ENCODE data around the gene CALHM2. TPM values are rescaled to one million over a fixed set of nuclear protein-coding genes. Genes with fewer than 3 reads are reported as not detected.

The CALHM2 gene
- total RNA-seq, 1 donor from 2014 or later, result 1.9 TPM

DNA sequence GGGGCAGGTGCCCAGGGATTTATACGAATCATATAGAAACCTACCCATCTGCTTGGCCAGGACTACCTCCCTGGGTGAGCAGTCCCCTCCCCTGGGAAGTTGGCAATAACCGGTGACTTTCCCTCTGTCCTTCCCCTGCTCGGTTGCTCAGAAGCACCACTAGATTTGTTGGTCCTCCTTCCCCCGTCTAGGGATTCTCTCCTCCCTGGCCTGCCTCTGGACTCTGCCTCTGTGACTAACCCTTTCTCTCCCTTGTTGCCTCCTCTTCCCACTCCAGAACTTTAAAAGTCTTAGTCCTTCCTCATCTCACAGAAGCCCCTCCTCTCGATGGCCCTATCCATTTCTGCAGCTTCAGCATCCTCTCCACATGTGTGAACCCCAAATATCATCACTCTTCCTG is 17.0 kb upstream of the CALHM2 start:
- H3K27me3 Mint-ChIP-seq (ENCODE audit: unreplicated experiment), result no peaks in the 10 kb centered on the region
- no peaks in the 10 kb centered on the region for H3K36me3 Mint-ChIP-seq (ENCODE audit: unreplicated experiment)
- peaks cover 20% of the 10 kb centered on the region for H3K4me1 Mint-ChIP-seq (ENCODE audit: unreplicated experiment)
- H3K27ac Mint-ChIP-seq (ENCODE audit: unreplicated experiment), result no peak overlapping the region
- H3K9me3 Mint-ChIP-seq (ENCODE audit: unreplicated experiment), result no peaks in the 10 kb centered on the region
- TF ChIP-seq, protein P1, sequence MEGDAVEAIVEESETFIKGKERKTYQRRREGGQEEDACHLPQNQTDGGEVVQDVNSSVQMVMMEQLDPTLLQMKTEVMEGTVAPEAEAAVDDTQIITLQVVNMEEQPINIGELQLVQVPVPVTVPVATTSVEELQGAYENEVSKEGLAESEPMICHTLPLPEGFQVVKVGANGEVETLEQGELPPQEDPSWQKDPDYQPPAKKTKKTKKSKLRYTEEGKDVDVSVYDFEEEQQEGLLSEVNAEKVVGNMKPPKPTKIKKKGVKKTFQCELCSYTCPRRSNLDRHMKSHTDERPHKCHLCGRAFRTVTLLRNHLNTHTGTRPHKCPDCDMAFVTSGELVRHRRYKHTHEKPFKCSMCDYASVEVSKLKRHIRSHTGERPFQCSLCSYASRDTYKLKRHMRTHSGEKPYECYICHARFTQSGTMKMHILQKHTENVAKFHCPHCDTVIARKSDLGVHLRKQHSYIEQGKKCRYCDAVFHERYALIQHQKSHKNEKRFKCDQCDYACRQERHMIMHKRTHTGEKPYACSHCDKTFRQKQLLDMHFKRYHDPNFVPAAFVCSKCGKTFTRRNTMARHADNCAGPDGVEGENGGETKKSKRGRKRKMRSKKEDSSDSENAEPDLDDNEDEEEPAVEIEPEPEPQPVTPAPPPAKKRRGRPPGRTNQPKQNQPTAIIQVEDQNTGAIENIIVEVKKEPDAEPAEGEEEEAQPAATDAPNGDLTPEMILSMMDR (IDR thresholded peaks at IDR 0.05), result no peak
- H3K4me3 Mint-ChIP-seq (ENCODE audit: unreplicated experiment), result no peak overlapping the region
- no peak for DNase-seq (ENCODE audit: extremely low spot score, unreplicated experiment)

DNA sequence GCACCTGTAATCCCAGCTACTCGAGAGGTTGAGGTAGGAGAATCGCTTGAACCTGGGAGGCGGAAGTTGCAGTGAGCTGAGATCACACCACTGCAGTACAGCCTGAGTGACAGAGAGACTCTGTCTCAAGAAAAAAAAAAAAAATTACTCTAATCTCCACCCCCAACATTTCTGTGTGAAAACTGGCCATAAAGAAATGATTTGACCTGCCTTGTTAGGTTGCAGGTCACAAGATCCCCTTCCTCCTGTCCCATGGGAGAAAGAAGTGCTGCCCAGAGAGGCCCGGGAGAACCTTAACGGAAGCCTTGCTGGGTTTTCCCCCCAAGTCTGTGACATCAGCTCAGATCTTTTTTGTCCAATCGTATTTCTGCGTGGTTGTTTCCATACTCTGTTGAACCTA is 15.2 kb upstream of the CALHM2 start:
- Mint-ChIP-seq H3K9me3 (ENCODE audit: unreplicated experiment) (no peaks in the 10 kb centered on the region), H3K36me3 (ENCODE audit: unreplicated experiment) (no peaks in the 10 kb centered on the region), H3K4me3 (ENCODE audit: unreplicated experiment) (no peak overlapping the region), H3K27me3 (ENCODE audit: unreplicated experiment) (no peaks in the 10 kb centered on the region), H3K27ac (ENCODE audit: unreplicated experiment) (no peak overlapping the region), H3K4me1 (ENCODE audit: unreplicated experiment) (peaks cover 20% of the 10 kb centered on the region)
- TF ChIP-seq, protein P1 (IDR thresholded peaks at IDR 0.05), result no peak
- no peak for DNase-seq (ENCODE audit: extremely low spot score, unreplicated experiment)

DNA sequence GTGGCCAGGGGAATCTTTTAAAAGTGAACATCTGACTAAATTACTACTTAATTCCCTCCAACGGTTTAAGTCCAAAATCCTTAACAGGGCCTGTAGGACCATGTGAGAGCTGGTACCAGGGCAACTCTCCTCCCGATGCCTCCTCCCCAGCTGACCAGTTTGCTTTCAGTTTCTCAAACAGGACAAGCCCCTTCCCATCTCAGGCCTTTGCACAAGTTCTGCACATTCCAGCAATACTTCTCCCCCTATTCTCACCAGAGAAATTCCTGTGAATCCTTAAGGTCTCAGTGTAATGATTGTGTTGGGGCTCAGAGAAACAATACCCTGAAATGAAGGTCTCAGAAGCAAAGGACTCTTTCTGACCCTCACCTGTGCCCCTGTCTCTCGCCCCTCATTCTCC is 14.6 kb upstream of the CALHM2 start:
- TF ChIP-seq, protein P1 (IDR thresholded peaks at IDR 0.05), result no peak
- Mint-ChIP-seq H3K36me3 (ENCODE audit: unreplicated experiment) (no peaks in the 10 kb centered on the region), H3K9me3 (ENCODE audit: unreplicated experiment) (no peaks in the 10 kb centered on the region), H3K27ac (ENCODE audit: unreplicated experiment) (peak overlapping the region; percentile 23), H3K27me3 (ENCODE audit: unreplicated experiment) (no peaks in the 10 kb centered on the region), H3K4me3 (ENCODE audit: unreplicated experiment) (no peak overlapping the region), H3K4me1 (ENCODE audit: unreplicated experiment) (peaks cover 18% of the 10 kb centered on the region)
- no peak for DNase-seq (ENCODE audit: extremely low spot score, unreplicated experiment)

DNA sequence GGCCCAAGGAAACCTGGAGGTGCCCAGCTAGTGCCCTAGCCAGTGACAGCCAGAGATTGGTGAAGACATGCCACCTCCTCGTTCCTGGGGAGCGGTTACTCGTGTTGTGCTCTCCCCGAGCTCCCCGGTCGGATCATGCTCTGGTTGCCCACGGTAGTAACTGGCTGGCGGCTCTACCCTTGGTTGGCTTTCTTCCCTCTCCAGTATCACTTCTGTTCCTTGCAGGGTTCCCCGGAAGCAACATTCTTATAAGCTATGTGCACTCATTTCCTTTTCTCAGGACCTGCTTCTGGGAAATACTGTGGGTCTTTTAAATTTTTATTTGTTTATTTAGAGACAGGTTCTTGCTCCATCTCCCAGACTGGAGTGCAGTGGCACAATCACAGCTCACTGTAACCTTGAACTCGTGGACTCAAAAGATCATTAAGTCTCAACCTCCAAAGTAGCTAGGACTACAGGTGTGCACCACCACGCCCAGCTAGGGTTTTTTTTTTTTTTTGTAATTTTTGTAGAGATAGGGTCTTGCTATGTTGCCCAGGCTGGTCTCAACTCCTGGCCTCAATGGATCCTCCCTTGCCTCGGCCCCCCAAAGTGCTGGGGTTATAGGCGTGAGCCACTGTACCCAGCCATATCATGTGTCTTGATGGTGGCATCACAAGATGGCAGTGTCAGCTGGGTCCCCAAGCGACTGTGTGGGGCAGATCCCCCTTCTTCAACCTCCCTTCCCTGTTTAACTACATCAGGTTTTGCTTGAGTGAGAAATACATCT is 13.4 kb upstream of the CALHM2 start:
- Mint-ChIP-seq H3K9me3 (ENCODE audit: unreplicated experiment) (no peaks in the 10 kb centered on the region), H3K4me3 (ENCODE audit: unreplicated experiment) (no peak overlapping the region), H3K36me3 (ENCODE audit: unreplicated experiment) (no peaks in the 10 kb centered on the region), H3K27me3 (ENCODE audit: unreplicated experiment) (no peaks in the 10 kb centered on the region), H3K4me1 (ENCODE audit: unreplicated experiment) (peaks cover 11% of the 10 kb centered on the region), H3K27ac (ENCODE audit: unreplicated experiment) (no peak overlapping the region)
- TF ChIP-seq, protein P1 (IDR thresholded peaks at IDR 0.05), result no peak
- DNase-seq (ENCODE audit: extremely low spot score, unreplicated experiment), result no peak

DNA sequence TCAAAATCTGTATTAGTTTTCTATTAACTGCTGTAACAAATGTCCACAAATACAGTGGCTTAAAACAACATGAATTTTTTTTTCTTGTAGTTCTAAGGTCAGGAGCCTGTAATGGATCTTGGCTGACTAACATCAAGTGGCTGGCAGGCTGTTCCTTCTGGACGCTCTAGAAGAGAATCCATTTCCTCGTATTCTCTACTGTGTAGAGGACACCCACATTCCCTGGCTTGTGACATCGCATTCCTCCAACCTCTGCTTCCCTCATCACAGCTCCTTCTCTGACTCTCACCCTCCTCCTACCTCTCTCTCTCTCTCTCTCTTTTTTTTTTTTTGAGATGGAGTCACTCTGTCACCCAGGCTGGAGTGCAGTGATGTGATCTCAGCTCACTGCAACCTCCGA is 11.3 kb upstream of the CALHM2 start:
- no peaks in the 10 kb centered on the region for H3K36me3 Mint-ChIP-seq (ENCODE audit: unreplicated experiment)
- no peak for DNase-seq (ENCODE audit: extremely low spot score, unreplicated experiment)
- no peaks in the 10 kb centered on the region for H3K27me3 Mint-ChIP-seq (ENCODE audit: unreplicated experiment)
- no peak overlapping the region for H3K27ac Mint-ChIP-seq (ENCODE audit: unreplicated experiment)
- no peak overlapping the region for H3K4me3 Mint-ChIP-seq (ENCODE audit: unreplicated experiment)
- H3K9me3 Mint-ChIP-seq (ENCODE audit: unreplicated experiment), result no peaks in the 10 kb centered on the region
- peaks cover 11% of the 10 kb centered on the region for H3K4me1 Mint-ChIP-seq (ENCODE audit: unreplicated experiment)
- TF ChIP-seq, protein P1 (IDR thresholded peaks at IDR 0.05), result no peak

Measured in osteocyte (in vitro differentiated cells).